Thyroid gland (tissue), 4 donors: ENCODE measurements around the gene ADCYAP1R1. TPM values are rescaled to one million over a fixed set of nuclear protein-coding genes. Genes with fewer than 3 reads are reported as not detected.

Source experiments
- DNase-seq, 2 donors: peaks; one replicate each; pipeline ENCODE4 v3.0.0-alpha.2; 2019
- H3K27ac ChIP-seq, 3 donors: fragments of 200-600 bp; sonication (generic); 1 replicate in 2 of 3; 2 replicates in 1 of 3; pipeline ENCODE4 v1.5.1; 2016 to 2019; ENCODE audit warnings: mild to moderate bottlenecking in 1 of 3, moderate library complexity in 1 of 3
- H3K27me3 ChIP-seq: fragments of 200-600 bp; sonication (generic); one replicate; pipeline ENCODE4 v1.5.1; 2019
- H3K36me3 ChIP-seq, 2 donors: fragments of 200-600 bp; sonication (generic); one replicate each; pipeline ENCODE4 v1.5.1; 2016 to 2019
- H3K4me1 ChIP-seq, 2 donors: fragments of 200-600 bp; sonication (generic); one replicate each; pipeline ENCODE4 v1.5.1; 2017 to 2019
- H3K4me3 ChIP-seq, 3 donors: fragments of 200-600 bp; sonication (generic); replicated peaks in 1 of 3; 1 replicate in 2 of 3; 2 replicates in 1 of 3; pipeline ENCODE4 v1.5.1; 2016; ENCODE audit warnings: mild to moderate bottlenecking in 1 of 3
- H3K9me3 ChIP-seq: fragments of 200-600 bp; sonication (generic); one replicate; pipeline ENCODE4 v1.5.1; 2017
- POLR2A ChIP-seq, 2 donors: fragments of 450-650 bp; IDR thresholded peaks; one replicate each; pipeline ENCODE4 v1.6.1; 2017; ENCODE audit warnings: antibody characterized with exemption in 2 of 2, mild to moderate bottlenecking in 2 of 2, moderate library complexity in 1 of 2
- whole genome bisulfite sequencing, 2 donors: methylation state at CpG; one replicate each; pipeline ENCODE4 v1.1.5; 2017; 5-methylcytosine and 5-hydroxymethylcytosine counted together
- intact Hi-C: fragments of 100-400 bp; cut with DNase I; formaldehyde crosslinking; loops from one replicate; pipeline ENCODE4 v1.15.1; 2023
- total RNA-seq, 4 donors: library from RNA; depleted of rRNA; stranded (reverse); fragments of >200 nt; gene quantifications; one replicate each; pipeline ENCODE4 v1.2.3, GENCODE V29; 2016
- TF ChIP-seq, protein P1 (sequence below), 6 experiments: fragments of 200-600 bp in 3 of 6; fragments of 450-650 bp in 3 of 6; sonication (generic) in 3 of 6; IDR thresholded peaks; one replicate each; pipeline ENCODE4 v1.5.1; 2016 to 2019; ENCODE audit warnings: antibody characterized with exemption in 6 of 6, mild to moderate bottlenecking in 2 of 6, inconsistent platforms in 1 of 6, moderate library complexity in 1 of 6

Gene ADCYAP1R1
- total RNA-seq, 4 donors from 2014 or later = 0.27 to 4.6 (median 2.5) TPM

DNA sequence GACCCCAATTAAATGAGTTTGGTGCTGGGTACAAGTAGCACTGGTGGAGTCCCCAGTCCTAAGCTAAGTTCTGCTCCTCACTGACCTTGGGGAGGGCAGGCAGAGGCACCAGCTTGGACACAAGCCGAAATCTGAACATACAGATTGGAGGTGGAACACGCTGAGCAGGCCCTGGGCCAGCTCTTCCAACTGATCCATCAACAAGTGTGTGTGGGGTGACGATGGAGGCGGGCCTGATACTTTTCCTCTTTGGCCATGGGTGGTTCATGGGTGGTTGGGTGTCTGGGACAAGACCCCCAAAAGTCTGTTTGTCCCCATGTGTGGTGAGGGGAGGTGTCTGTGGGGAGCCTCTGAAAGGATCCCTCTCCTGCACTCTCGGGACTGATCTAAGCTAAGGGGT lies 1.9 kb downstream of the ADCYAP1R1 start:
- 86 to 88% methylated on average over 5 of the region's 5 CpGs for WGBS, 2 donors
- H3K4me1 ChIP-seq = peaks cover 0 to 6% of the 10 kb centered on the region in 2 donors
- H3K27ac ChIP-seq = no peak overlapping the region
- H3K9me3 ChIP-seq = no peaks in the 10 kb centered on the region
- H3K4me3 ChIP-seq = no peak overlapping the region
- intact Hi-C loops = no loop called here
- no peak for DNase-seq
- peaks cover 3% of the 10 kb centered on the region for H3K27me3 ChIP-seq
- TF ChIP-seq POLR2A (IDR thresholded peaks at IDR 0.05) = no peak
- TF ChIP-seq, protein P1, sequence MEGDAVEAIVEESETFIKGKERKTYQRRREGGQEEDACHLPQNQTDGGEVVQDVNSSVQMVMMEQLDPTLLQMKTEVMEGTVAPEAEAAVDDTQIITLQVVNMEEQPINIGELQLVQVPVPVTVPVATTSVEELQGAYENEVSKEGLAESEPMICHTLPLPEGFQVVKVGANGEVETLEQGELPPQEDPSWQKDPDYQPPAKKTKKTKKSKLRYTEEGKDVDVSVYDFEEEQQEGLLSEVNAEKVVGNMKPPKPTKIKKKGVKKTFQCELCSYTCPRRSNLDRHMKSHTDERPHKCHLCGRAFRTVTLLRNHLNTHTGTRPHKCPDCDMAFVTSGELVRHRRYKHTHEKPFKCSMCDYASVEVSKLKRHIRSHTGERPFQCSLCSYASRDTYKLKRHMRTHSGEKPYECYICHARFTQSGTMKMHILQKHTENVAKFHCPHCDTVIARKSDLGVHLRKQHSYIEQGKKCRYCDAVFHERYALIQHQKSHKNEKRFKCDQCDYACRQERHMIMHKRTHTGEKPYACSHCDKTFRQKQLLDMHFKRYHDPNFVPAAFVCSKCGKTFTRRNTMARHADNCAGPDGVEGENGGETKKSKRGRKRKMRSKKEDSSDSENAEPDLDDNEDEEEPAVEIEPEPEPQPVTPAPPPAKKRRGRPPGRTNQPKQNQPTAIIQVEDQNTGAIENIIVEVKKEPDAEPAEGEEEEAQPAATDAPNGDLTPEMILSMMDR (IDR thresholded peaks at IDR 0.05) = no peak
- no peaks in the 10 kb centered on the region for H3K36me3 ChIP-seq

DNA sequence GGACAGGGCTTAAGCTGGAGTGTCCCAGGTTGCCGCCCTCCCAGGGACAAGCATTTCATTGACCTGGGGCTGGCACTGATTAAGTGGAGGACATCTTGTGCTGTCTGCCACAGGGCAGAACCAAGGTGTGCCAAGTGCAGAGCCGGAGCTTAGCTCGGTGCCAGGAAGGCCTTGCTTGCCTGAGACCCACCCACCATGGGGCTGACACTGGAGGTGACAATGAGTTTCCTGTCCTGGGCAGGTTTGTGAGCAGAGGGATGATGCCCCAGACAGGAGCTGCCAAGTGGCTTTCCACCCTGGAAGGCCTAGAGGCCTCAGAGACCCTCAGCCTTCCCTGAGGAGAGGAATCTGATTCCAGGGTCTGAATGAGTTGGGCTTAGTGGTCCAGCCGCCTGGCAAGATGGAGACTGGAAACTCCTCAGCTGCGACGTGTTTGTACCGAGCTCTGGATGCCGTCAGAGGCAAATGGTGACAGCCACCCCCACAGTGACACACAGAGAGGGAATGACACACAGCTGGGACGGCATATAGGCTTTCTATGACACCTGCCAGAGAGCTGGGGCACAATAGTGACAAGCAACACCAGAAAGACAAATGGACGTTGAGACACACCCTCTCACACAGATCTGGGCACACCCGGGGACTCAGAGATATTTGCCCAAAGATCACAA lies 2.6 kb downstream of the ADCYAP1R1 start:
- WGBS, 2 donors = 76 to 83% methylated on average over 8 to 11 of the region's 11 CpGs
- no peak for TF ChIP-seq POLR2A (IDR thresholded peaks at IDR 0.05)
- TF ChIP-seq, protein P1 (IDR thresholded peaks at IDR 0.05) = no peak
- no peak for DNase-seq
- intact Hi-C loops = no loop called here
- Histone ChIP-seq H3K36me3 (no peaks in the 10 kb centered on the region), H3K9me3 (no peaks in the 10 kb centered on the region), H3K4me1 (peaks cover 0 to 6% of the 10 kb centered on the region in 2 donors), H3K27me3 (peaks cover 3% of the 10 kb centered on the region), H3K4me3 (no peak overlapping the region), H3K27ac (no peak overlapping the region)

DNA sequence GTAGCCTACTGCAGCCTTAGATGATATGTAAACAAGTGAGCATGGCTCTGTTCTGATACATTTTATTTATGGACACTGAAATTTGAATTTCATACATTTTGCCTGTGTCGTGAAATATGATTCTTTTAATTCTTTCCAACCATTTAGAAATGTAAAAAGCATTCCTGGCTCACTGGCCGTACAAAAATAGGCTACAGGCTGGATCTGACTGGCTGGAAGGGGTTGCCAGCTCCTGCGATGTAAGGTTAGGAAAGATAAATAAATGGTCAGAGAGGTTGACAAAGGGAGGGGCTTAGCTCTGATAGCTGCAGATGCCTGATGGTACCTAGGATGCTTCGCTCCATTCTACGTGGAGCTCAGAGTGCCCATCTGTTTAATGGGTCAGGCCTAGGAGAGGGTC lies 3.4 kb downstream of the ADCYAP1R1 start:
- Histone ChIP-seq H3K27ac (no peak overlapping the region), H3K4me3 (no peak overlapping the region), H3K36me3 (no peaks in the 10 kb centered on the region), H3K4me1 (peaks cover 0 to 6% of the 10 kb centered on the region in 2 donors), H3K27me3 (peaks cover 3% of the 10 kb centered on the region), H3K9me3 (no peaks in the 10 kb centered on the region)
- 81 to 88% methylated on average over 5 of the region's 5 CpGs for WGBS, 2 donors
- TF ChIP-seq, protein P1 (IDR thresholded peaks at IDR 0.05) = no peak
- TF ChIP-seq POLR2A (IDR thresholded peaks at IDR 0.05) = no peak
- no peak for DNase-seq
- intact Hi-C loops = no loop called here

DNA sequence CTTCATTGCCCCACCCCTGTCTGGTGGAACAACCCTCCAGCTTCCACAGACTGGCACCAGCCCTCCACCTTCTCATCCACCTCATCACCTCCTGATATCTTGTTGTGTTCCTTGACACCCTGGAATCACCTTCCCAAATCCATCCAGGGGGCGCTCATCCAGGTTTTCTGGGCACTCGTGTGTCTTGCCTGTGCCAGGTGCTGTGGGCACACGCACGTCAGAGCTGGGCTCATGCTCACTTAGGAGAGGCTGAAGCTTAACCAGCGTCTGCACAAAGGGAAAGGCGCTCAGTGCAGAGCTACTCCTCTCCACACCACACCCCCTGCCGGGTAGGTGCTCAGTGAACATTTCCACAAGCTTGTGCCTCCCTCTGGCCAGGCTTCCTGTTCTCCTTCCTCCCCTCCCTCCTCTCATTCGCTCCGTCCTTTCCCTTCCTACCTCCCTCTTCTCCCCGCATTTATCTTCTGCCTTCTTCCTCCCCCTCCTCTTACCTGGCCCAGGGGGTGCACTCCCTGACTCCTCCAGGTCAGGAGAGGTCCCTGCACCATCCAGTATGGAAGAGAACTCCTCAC lies 4.8 kb downstream of the ADCYAP1R1 start:
- 50 to 56% methylated on average over 10 of the region's 10 CpGs for WGBS, 2 donors
- H3K4me1 ChIP-seq = peaks cover 0 to 6% of the 10 kb centered on the region in 2 donors
- no peak for TF ChIP-seq POLR2A (IDR thresholded peaks at IDR 0.05)
- TF ChIP-seq, protein P1 (IDR thresholded peaks at IDR 0.05) = peak in 1 of 6 experiments; percentile 12
- peaks cover 3% of the 10 kb centered on the region for H3K27me3 ChIP-seq
- H3K9me3 ChIP-seq = no peaks in the 10 kb centered on the region
- no peak overlapping the region for H3K4me3 ChIP-seq
- DNase-seq = peak; percentile 12 to 21
- no peaks in the 10 kb centered on the region for H3K36me3 ChIP-seq
- no peak overlapping the region for H3K27ac ChIP-seq
- intact Hi-C loops = no loop called here

DNA sequence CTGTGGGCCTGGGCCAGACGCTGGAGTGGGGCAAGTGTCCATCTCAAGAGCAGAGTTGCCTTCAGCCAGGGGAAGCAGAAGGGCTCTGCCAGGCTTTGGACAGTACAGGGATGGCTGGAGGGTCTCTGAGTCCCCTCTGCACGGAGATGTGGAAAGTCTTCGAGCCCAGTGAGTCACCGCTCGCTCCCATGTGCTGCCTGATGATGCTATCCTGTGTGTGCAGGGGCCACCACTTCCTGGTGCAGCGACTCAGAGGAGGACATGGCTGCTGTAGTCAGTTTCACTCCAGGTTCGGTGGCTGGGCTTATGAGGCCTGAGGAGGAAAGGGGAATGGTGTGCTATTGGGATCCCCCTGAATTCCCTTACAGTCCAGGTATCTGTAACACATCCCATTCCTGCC lies 6.0 kb downstream of the ADCYAP1R1 start:
- 61 to 93% methylated on average over 2 to 6 of the region's 7 CpGs for WGBS, 2 donors
- Histone ChIP-seq H3K4me3 (no peak overlapping the region), H3K9me3 (no peaks in the 10 kb centered on the region), H3K36me3 (no peaks in the 10 kb centered on the region), H3K27me3 (no peaks in the 10 kb centered on the region), H3K4me1 (no peaks in the 10 kb centered on the region), H3K27ac (no peak overlapping the region)
- intact Hi-C loops = no loop called here
- no peak for DNase-seq
- TF ChIP-seq, protein P1 (IDR thresholded peaks at IDR 0.05) = no peak
- TF ChIP-seq POLR2A (IDR thresholded peaks at IDR 0.05) = no peak
